ENCODE data around the gene CD19. TPM values are rescaled to one million over a fixed set of nuclear protein-coding genes. Genes with fewer than 3 reads are reported as not detected.
"Not testable (repeated sequence)": the region's sequence is repeated elsewhere in the genome, so short reads cannot be mapped to it uniquely, and the experiment has no call there.

CD19 gene
- total RNA-seq, 4 donors from 2014 or later = 0.59 to 1.3 TPM; not detected in 2

- DNase-seq (ENCODE audit: low spot score in 2 of 2) = no peak
- TF ChIP-seq EP300 (IDR thresholded peaks at IDR 0.05) (no peak), POLR2A (IDR thresholded peaks at IDR 0.05) (no peak)
- TF ChIP-seq, protein P1, sequence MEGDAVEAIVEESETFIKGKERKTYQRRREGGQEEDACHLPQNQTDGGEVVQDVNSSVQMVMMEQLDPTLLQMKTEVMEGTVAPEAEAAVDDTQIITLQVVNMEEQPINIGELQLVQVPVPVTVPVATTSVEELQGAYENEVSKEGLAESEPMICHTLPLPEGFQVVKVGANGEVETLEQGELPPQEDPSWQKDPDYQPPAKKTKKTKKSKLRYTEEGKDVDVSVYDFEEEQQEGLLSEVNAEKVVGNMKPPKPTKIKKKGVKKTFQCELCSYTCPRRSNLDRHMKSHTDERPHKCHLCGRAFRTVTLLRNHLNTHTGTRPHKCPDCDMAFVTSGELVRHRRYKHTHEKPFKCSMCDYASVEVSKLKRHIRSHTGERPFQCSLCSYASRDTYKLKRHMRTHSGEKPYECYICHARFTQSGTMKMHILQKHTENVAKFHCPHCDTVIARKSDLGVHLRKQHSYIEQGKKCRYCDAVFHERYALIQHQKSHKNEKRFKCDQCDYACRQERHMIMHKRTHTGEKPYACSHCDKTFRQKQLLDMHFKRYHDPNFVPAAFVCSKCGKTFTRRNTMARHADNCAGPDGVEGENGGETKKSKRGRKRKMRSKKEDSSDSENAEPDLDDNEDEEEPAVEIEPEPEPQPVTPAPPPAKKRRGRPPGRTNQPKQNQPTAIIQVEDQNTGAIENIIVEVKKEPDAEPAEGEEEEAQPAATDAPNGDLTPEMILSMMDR (IDR thresholded peaks at IDR 0.05) = no peak
- H3K4me1 ChIP-seq = peaks cover 0 to 33% (median 12%) of the 10 kb centered on the region in 4 donors
- no peaks in the 10 kb centered on the region for H3K27me3 ChIP-seq
- no peaks in the 10 kb centered on the region for H3K9me3 ChIP-seq
- peak overlapping the region; percentile 91 to 97 (median 94) for H3K4me3 ChIP-seq
- peaks cover 0 to 35% (median 3%) of the 10 kb centered on the region in 3 donors for H3K36me3 ChIP-seq
- peak overlapping the region in 3 of 4 donors; percentile 85 to 92 (median 87) for H3K27ac ChIP-seq
- WGBS, 2 donors = 8 to 20% methylated on average over 1 to 30 of the region's 30 CpGs
Measured at GRCh38 chr16:28975158-28975599, 43.4 kb downstream of the CD19 start.

- H3K27me3 ChIP-seq = no peaks in the 10 kb centered on the region
- 81 to 84% methylated on average over 11 of the region's 11 CpGs for WGBS, 2 donors
- TF ChIP-seq EP300 (IDR thresholded peaks at IDR 0.05) = no peak
- no peak for TF ChIP-seq POLR2A (IDR thresholded peaks at IDR 0.05)
- TF ChIP-seq, protein P1 (IDR thresholded peaks at IDR 0.05) = peak in 1 of 5 experiments; percentile 19
- H3K4me1 ChIP-seq = peaks cover 0 to 33% (median 12%) of the 10 kb centered on the region in 4 donors
- no peak for DNase-seq (ENCODE audit: low spot score in 2 of 2)
- no peak overlapping the region for H3K4me3 ChIP-seq
- H3K36me3 ChIP-seq = peaks cover 0 to 63% (median 5%) of the 10 kb centered on the region in 3 donors
- H3K9me3 ChIP-seq = peaks cover 0 to 7% (median 0%) of the 10 kb centered on the region in 4 donors
- no peak overlapping the region for H3K27ac ChIP-seq
Measured at GRCh38 chr16:28977703-28978662, 46.2 kb downstream of the CD19 start.

DNA sequence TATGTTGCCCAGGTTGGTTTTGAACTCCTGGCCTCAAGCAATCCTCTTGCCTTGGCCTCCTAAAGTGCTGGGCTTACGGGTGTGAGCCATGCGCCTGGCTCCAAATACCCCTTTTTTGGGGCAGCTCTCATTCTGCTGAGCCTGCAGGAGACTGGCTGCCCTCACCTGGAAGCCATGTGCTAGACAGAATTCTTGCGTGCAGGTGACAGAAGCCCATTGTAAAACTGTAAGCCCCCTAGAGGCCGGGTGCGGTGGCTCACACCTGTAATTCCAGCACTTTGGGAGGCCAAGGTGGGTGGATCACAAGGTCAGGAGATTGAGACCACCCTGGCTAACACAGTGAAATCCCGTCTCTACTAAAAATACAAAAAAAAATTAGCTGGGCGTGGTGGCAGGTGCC, 48.6 kb downstream of the CD19 start:
- H3K27me3 ChIP-seq; H3K9me3 ChIP-seq; H3K4me3 ChIP-seq; H3K27ac ChIP-seq; DNase-seq (ENCODE audit: low spot score in 2 of 2): not testable (repeated sequence)
- H3K36me3 ChIP-seq = peaks cover 2 to 86% (median 5%) of the 10 kb centered on the region in 3 donors
- WGBS, 2 donors = 89 to 90% methylated on average over 7 of the region's 7 CpGs
- peaks cover 0 to 19% (median 8%) of the 10 kb centered on the region in 4 donors for H3K4me1 ChIP-seq

GRCh38 chr16:28980929-28981328, 49.2 kb downstream of the CD19 start:
- Histone ChIP-seq H3K27ac (no peak overlapping the region), H3K27me3 (no peaks in the 10 kb centered on the region)

DNA sequence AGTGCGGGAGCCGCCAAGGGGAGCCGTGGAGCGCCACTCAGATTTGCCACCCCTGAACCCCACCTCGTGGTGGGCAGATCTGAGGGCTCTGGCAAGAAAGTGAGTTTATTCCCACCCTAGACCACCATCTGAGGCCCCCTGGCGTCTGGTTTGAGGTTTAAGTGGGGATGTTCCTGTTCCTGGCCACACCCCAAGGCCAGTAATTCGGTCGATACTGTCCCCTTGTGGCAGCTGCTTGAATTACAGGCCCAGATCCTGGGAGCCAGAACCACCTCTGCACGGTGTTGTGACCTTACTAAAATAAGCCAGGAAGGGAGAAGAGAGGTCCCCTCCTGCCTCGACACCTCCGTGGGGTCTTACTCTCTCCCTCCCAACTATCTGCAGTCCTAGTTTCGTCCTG, 49.7 kb downstream of the CD19 start:
- no peak for DNase-seq (ENCODE audit: low spot score in 2 of 2)
- Histone ChIP-seq H3K4me1 (peaks cover 0 to 7% (median 0%) of the 10 kb centered on the region in 4 donors), H3K27ac (no peak overlapping the region), H3K36me3 (peaks cover 2 to 98% (median 9%) of the 10 kb centered on the region in 3 donors), H3K4me3 (no peak overlapping the region), H3K9me3 (peaks cover 0 to 9% (median 0%) of the 10 kb centered on the region in 4 donors), H3K27me3 (no peaks in the 10 kb centered on the region)
- TF ChIP-seq POLR2A (IDR thresholded peaks at IDR 0.05) = no peak
- TF ChIP-seq, protein P1 (IDR thresholded peaks at IDR 0.05) = peak in 1 of 5 experiments; percentile 33
- TF ChIP-seq EP300 (IDR thresholded peaks at IDR 0.05) = no peak
- WGBS, 2 donors = 69 to 71% methylated on average over 7 to 12 of the region's 12 CpGs

More at GRCh38 chr16:28980929-28981328, 49.2 kb downstream of the CD19 start:
- Histone ChIP-seq H3K9me3 (peaks cover 0 to 7% (median 0%) of the 10 kb centered on the region in 4 donors), H3K4me3 (no peak overlapping the region), H3K4me1 (peaks cover 0 to 13% (median 3%) of the 10 kb centered on the region in 4 donors), H3K36me3 (peaks cover 2 to 92% (median 5%) of the 10 kb centered on the region in 3 donors)
- DNase-seq (ENCODE audit: low spot score in 2 of 2) = no peak
- WGBS, 2 donors = 92 to 96% methylated on average over 7 of the region's 7 CpGs
- TF ChIP-seq POLR2A (IDR thresholded peaks at IDR 0.05) (no peak), EP300 (IDR thresholded peaks at IDR 0.05) (no peak)
- TF ChIP-seq, protein P1 (IDR thresholded peaks at IDR 0.05) = no peak
